ENCODE measurements around the gene C1R.

Gene C1R

GRCh38 chr12:7096979-7097378 is 4.7 kb upstream of the C1R start:
- DNase-seq (ENCODE audit: low spot score) = no peak

- no peak for DNase-seq (ENCODE audit: low spot score)
Observed at GRCh38 chr12:7096006-7096932, 4.0 kb upstream of the C1R start.

- DNase-seq (ENCODE audit: low spot score) = no peak
Observed at GRCh38 chr12:7093892-7094291, 1.6 kb upstream of the C1R start.

- no peak for DNase-seq (ENCODE audit: low spot score)
Observed at GRCh38 chr12:7093486-7093885, 1.2 kb upstream of the C1R start.

- no peak for DNase-seq (ENCODE audit: low spot score)
Observed at GRCh38 chr12:7092986-7093460, 778 bp upstream of the C1R start.

- DNase-seq (ENCODE audit: low spot score) = no peak
Observed at GRCh38 chr12:7091660-7092228, 501 bp downstream of the C1R start.

- DNase-seq (ENCODE audit: low spot score) = no peak
Observed at GRCh38 chr12:7091171-7091570, 1.1 kb downstream of the C1R start.

GRCh38 chr12:7090222-7090998 is 1.8 kb downstream of the C1R start:
- DNase-seq (ENCODE audit: low spot score) = no peak

- DNase-seq (ENCODE audit: low spot score) = no peak
Observed at GRCh38 chr12:7089196-7089871, 2.9 kb downstream of the C1R start.

- DNase-seq (ENCODE audit: low spot score) = no peak
Observed at GRCh38 chr12:7083125-7083524, 9.1 kb downstream of the C1R start.

GRCh38 chr12:7081037-7081436 is 11.2 kb downstream of the C1R start:
- no peak for DNase-seq (ENCODE audit: low spot score)

GRCh38 chr12:7079826-7080125 is 12.5 kb downstream of the C1R start:
- no peak for DNase-seq (ENCODE audit: low spot score)

GRCh38 chr12:7078163-7078562 is 14.1 kb downstream of the C1R start:
- DNase-seq (ENCODE audit: low spot score) = no peak

GRCh38 chr12:7076493-7076892 is 15.8 kb downstream of the C1R start:
- no peak for DNase-seq (ENCODE audit: low spot score)

- no peak for DNase-seq (ENCODE audit: low spot score)
Observed at GRCh38 chr12:7075939-7076338, 16.3 kb downstream of the C1R start.

- no peak for DNase-seq (ENCODE audit: low spot score)
Observed at GRCh38 chr12:7075518-7075917, 16.7 kb downstream of the C1R start.

- no peak for DNase-seq (ENCODE audit: low spot score)
Observed at GRCh38 chr12:7073946-7074345, 18.3 kb downstream of the C1R start.

GRCh38 chr12:7072554-7072953 is 19.7 kb downstream of the C1R start:
- no peak for DNase-seq (ENCODE audit: low spot score)

GRCh38 chr12:7072035-7072434 is 20.2 kb downstream of the C1R start:
- DNase-seq (ENCODE audit: low spot score) = no peak

- no peak for DNase-seq (ENCODE audit: low spot score)
Observed at GRCh38 chr12:7069386-7069785, 22.9 kb downstream of the C1R start.

- DNase-seq (ENCODE audit: low spot score) = no peak
Observed at GRCh38 chr12:7068994-7069346, 23.3 kb downstream of the C1R start.

GRCh38 chr12:7068240-7068993 is 23.8 kb downstream of the C1R start:
- peak; percentile 29 for DNase-seq (ENCODE audit: low spot score)
